Immature natural killer cell (primary cell): Measurements from ENCODE around the gene ULBP2. TPM values are rescaled to one million over a fixed set of nuclear protein-coding genes. Genes with fewer than 3 reads are reported as not detected.
A peak's percentile ranks its signal among the peaks of the same experiment; 100 is the strongest.
"Not testable (repeated sequence)": the region's sequence is repeated elsewhere in the genome, so short reads cannot be mapped to it uniquely, and the experiment has no call there.

ENCODE experiments used
- DNase-seq, 3 donors: peaks; one replicate each; pipeline ENCODE4 v3.0.0; 2022; ENCODE audit warnings: mixed read lengths in 1 of 3
- H3K27ac Mint-ChIP-seq, 6 donors: one replicate each; pipeline ENCODE4 v1.8.0; 2020; ENCODE audit warnings: mixed read lengths in 6 of 6, mild to moderate bottlenecking in 5 of 6, inconsistent platforms in 4 of 6, moderate library complexity in 3 of 6
- H3K27me3 Mint-ChIP-seq, 3 donors: one replicate each; pipeline ENCODE4 v1.8.0; 2020 to 2021; ENCODE audit warnings: low read depth in 3 of 3, mild to moderate bottlenecking in 3 of 3, mixed read lengths in 3 of 3, moderate library complexity in 3 of 3, inconsistent platforms in 1 of 3
- H3K36me3 Mint-ChIP-seq, 3 donors: one replicate each; pipeline ENCODE4 v1.8.0; 2020; ENCODE audit warnings: mixed read lengths in 3 of 3, inconsistent platforms in 2 of 3, mild to moderate bottlenecking in 2 of 3
- H3K4me1 Mint-ChIP-seq, 2 donors: one replicate each; pipeline ENCODE4 v1.8.0; 2020; ENCODE audit warnings: inconsistent platforms in 2 of 2, mild to moderate bottlenecking in 2 of 2, mixed read lengths in 2 of 2, moderate library complexity in 1 of 2
- H3K4me3 Mint-ChIP-seq, 5 donors: one replicate each; pipeline ENCODE4 v1.8.0; 2020; ENCODE audit warnings: mild to moderate bottlenecking in 5 of 5, mixed read lengths in 5 of 5, inconsistent platforms in 3 of 5, moderate library complexity in 3 of 5
- H3K9me3 Mint-ChIP-seq, 6 donors: one replicate each; pipeline ENCODE4 v1.8.0; 2020; ENCODE audit warnings: mild to moderate bottlenecking in 6 of 6, mixed read lengths in 6 of 6, inconsistent platforms in 4 of 6, moderate library complexity in 3 of 6
- polyA plus RNA-seq, 3 donors: library from polyadenylated mRNA; unstranded; fragments of 300-500 nt; fragmentation: Illumina TruSeq; gene quantifications; one replicate each; pipeline ENCODE4 v1.2.3, GENCODE V29; 2021

The ULBP2 gene
- polyA plus RNA-seq, 3 donors from 2014 or later = 0.83 to 0.88 TPM; not detected in 1

GRCh38 chr6:149938571-149939355, 3.1 kb upstream of the ULBP2 start:
- H3K9me3 Mint-ChIP-seq = no peaks in the 10 kb centered on the region
- H3K27me3 Mint-ChIP-seq = peaks cover 37 to 58% (median 40%) of the 10 kb centered on the region in 3 donors
- peak overlapping the region in 5 of 6 donors; percentile 79 to 92 (median 87) for H3K27ac Mint-ChIP-seq
- H3K36me3 Mint-ChIP-seq = no peaks in the 10 kb centered on the region
- H3K4me3 Mint-ChIP-seq = peak overlapping the region; percentile 74 to 98 (median 84)
- peaks cover 19 to 31% of the 10 kb centered on the region in 2 donors for H3K4me1 Mint-ChIP-seq
- DNase-seq = peak; percentile 58 to 73 (median 62)

GRCh38 chr6:149939356-149939648, 2.5 kb upstream of the ULBP2 start:
- Mint-ChIP-seq H3K36me3 (no peaks in the 10 kb centered on the region), H3K9me3 (no peaks in the 10 kb centered on the region), H3K4me1 (peaks cover 19 to 30% of the 10 kb centered on the region in 2 donors), H3K27me3 (peaks cover 37 to 57% (median 39%) of the 10 kb centered on the region in 3 donors), H3K4me3 (peak overlapping the region; percentile 74 to 98 (median 84)), H3K27ac (peak overlapping the region in 5 of 6 donors; percentile 79 to 92 (median 87))
- DNase-seq = no peak

GRCh38 chr6:149939909-149940671, 1.7 kb upstream of the ULBP2 start:
- peak overlapping the region in 4 of 6 donors; percentile 67 to 97 (median 84) for H3K27ac Mint-ChIP-seq
- H3K27me3 Mint-ChIP-seq = peaks cover 35 to 52% (median 35%) of the 10 kb centered on the region in 3 donors
- no peaks in the 10 kb centered on the region for H3K36me3 Mint-ChIP-seq
- no peaks in the 10 kb centered on the region for H3K9me3 Mint-ChIP-seq
- H3K4me1 Mint-ChIP-seq = peaks cover 19 to 28% of the 10 kb centered on the region in 2 donors
- peak overlapping the region; percentile 39 to 98 (median 72) for H3K4me3 Mint-ChIP-seq
- DNase-seq = no peak

DNA sequence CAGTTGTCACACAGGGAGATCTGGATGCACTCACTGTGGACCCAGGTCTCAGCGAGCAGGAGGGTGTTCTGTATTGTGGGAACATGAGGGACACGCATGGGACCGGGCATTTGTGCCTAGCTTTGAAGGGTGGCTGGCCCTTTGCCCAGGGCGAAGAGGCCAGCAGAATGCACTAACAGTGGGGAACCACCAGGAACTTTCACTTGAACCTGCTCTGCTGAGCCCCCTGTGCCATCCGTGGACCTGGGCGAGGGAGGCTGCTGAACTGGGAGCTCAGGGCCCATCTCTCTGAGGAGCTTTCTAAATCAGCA, 1.2 kb upstream of the ULBP2 start:
- no peak for DNase-seq
- Mint-ChIP-seq H3K4me3 (peak overlapping the region; percentile 39 to 98 (median 72)), H3K27me3 (peaks cover 32 to 47% (median 34%) of the 10 kb centered on the region in 3 donors), H3K36me3 (no peaks in the 10 kb centered on the region), H3K4me1 (peaks cover 19 to 28% of the 10 kb centered on the region in 2 donors), H3K9me3 (no peaks in the 10 kb centered on the region), H3K27ac (peak overlapping the region in 5 of 6 donors; percentile 67 to 97 (median 82))

DNA sequence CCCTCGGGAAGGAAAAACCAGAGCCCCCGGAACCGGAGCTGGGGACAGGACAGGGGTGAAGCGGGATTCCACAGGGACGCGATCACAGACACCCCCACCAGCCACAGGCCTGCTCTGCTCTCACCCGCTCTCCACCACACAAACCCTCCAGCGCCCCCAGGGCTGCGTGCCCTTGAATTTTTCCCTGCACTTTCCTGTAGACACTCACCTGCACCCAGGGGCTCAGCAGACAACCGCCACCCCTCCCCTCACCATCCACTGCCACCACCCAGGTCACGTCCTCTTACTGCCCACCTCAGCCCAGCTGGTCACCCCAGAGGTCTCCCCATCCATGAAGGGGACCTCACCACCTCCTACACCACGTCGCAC, 631 bp downstream of the ULBP2 start:
- no peak for DNase-seq
- peaks cover 19 to 28% of the 10 kb centered on the region in 2 donors for H3K4me1 Mint-ChIP-seq
- H3K27ac Mint-ChIP-seq = peak overlapping the region in 5 of 6 donors; percentile 72 to 97 (median 84)
- no peaks in the 10 kb centered on the region for H3K36me3 Mint-ChIP-seq
- H3K27me3 Mint-ChIP-seq = peaks cover 23 to 34% (median 31%) of the 10 kb centered on the region in 3 donors
- H3K9me3 Mint-ChIP-seq = no peaks in the 10 kb centered on the region
- peak overlapping the region; percentile 95 to 98 (median 98) for H3K4me3 Mint-ChIP-seq

GRCh38 chr6:149943321-149943720, 1.5 kb downstream of the ULBP2 start:
- H3K27me3 Mint-ChIP-seq = peaks cover 20 to 29% (median 29%) of the 10 kb centered on the region in 3 donors
- peaks cover 19 to 25% of the 10 kb centered on the region in 2 donors for H3K4me1 Mint-ChIP-seq
- H3K36me3 Mint-ChIP-seq, H3K9me3 Mint-ChIP-seq, DNase-seq: not testable (repeated sequence)
- H3K27ac Mint-ChIP-seq = peak overlapping the region in 4 of 6 donors; percentile 37 to 97 (median 81)
- H3K4me3 Mint-ChIP-seq = peak overlapping the region; percentile 59 to 98 (median 69)

DNA sequence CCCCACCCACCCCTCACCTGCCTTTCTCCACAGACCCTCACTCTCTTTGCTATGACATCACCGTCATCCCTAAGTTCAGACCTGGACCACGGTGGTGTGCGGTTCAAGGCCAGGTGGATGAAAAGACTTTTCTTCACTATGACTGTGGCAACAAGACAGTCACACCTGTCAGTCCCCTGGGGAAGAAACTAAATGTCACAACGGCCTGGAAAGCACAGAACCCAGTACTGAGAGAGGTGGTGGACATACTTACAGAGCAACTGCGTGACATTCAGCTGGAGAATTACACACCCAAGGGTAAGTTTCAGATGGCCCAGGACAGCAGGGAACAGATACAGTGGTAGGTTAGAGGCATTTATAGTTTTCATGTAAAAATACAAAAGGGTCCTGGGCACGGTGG, 3.5 kb downstream of the ULBP2 start:
- not testable (repeated sequence) for DNase-seq, H3K36me3 Mint-ChIP-seq, H3K9me3 Mint-ChIP-seq, H3K4me3 Mint-ChIP-seq, H3K27ac Mint-ChIP-seq
- Mint-ChIP-seq H3K27me3 (peaks cover 12 to 22% (median 17%) of the 10 kb centered on the region in 3 donors), H3K4me1 (peaks cover 10 to 14% of the 10 kb centered on the region in 2 donors)

DNA sequence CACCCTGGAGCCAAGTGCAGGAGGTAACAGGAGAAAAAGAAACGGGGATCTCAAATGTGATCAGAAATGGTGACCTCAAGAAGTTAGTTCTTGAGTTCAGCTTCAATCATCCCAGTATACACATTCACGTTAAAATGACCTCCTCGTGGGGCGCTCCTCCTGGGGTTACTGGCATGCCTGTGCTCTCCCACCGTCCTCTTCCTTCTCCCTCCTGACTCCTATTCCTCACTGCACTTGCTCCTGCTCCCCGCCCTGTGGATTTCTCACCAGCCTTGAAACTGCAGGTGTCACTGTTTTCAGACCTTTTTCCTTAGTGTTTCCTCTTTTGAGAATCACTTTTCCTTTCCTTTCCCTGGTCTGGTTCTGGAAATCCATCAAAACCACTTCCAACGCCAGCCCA, 4.8 kb downstream of the ULBP2 start:
- not testable (repeated sequence) for H3K4me3 Mint-ChIP-seq, H3K4me1 Mint-ChIP-seq, H3K27ac Mint-ChIP-seq, DNase-seq, H3K36me3 Mint-ChIP-seq, H3K9me3 Mint-ChIP-seq
- H3K27me3 Mint-ChIP-seq = peaks cover 5 to 17% (median 13%) of the 10 kb centered on the region in 3 donors

DNA sequence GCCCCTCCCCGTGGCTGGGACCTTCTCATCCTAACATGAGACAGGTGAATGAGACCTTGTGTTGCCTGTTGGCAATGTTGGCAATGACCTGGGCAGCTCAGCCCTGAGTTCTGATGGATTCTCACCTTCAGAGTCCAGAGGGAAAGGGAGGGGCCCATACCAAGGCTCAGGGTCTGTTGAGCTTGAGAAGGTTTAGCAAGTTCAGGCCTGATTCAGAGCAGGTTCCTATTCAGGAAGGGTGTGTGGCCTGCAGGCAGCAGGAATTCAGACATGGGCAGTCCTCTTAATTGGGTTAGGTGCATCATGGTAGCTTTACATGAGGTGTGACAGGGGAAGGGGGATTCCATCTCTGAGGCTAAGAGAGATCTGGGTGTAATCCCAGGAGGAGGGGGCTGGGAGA, 5.7 kb downstream of the ULBP2 start:
- peaks cover 3 to 18% (median 11%) of the 10 kb centered on the region in 3 donors for H3K27me3 Mint-ChIP-seq
- H3K36me3 Mint-ChIP-seq, H3K4me1 Mint-ChIP-seq, H3K27ac Mint-ChIP-seq, H3K9me3 Mint-ChIP-seq, H3K4me3 Mint-ChIP-seq, DNase-seq: not testable (repeated sequence)

GRCh38 chr6:149948011-149948410, 6.2 kb downstream of the ULBP2 start:
- no peak for DNase-seq
- no peak overlapping the region for H3K4me3 Mint-ChIP-seq
- H3K9me3 Mint-ChIP-seq = no peaks in the 10 kb centered on the region
- H3K27ac Mint-ChIP-seq = no peak overlapping the region
- no peaks in the 10 kb centered on the region for H3K4me1 Mint-ChIP-seq
- H3K27me3 Mint-ChIP-seq = peaks cover 3 to 20% (median 8%) of the 10 kb centered on the region in 3 donors
- H3K36me3 Mint-ChIP-seq = peaks cover 0 to 3% (median 0%) of the 10 kb centered on the region in 3 donors

- Mint-ChIP-seq H3K27ac (no peak overlapping the region), H3K4me3 (no peak overlapping the region), H3K27me3 (peaks cover 3 to 27% (median 7%) of the 10 kb centered on the region in 3 donors), H3K36me3 (peaks cover 0 to 3% (median 0%) of the 10 kb centered on the region in 3 donors), H3K4me1 (no peaks in the 10 kb centered on the region), H3K9me3 (no peaks in the 10 kb centered on the region)
- no peak for DNase-seq
Measured at GRCh38 chr6:149948616-149949015, 6.8 kb downstream of the ULBP2 start.

GRCh38 chr6:149950423-149950822, 8.6 kb downstream of the ULBP2 start:
- peaks cover 0 to 3% (median 0%) of the 10 kb centered on the region in 3 donors for H3K36me3 Mint-ChIP-seq
- no peak overlapping the region for H3K4me3 Mint-ChIP-seq
- H3K4me1 Mint-ChIP-seq = peaks cover 4 to 6% of the 10 kb centered on the region in 2 donors
- no peaks in the 10 kb centered on the region for H3K9me3 Mint-ChIP-seq
- H3K27ac Mint-ChIP-seq = no peak overlapping the region
- H3K27me3 Mint-ChIP-seq = peaks cover 8 to 33% (median 12%) of the 10 kb centered on the region in 3 donors
- no peak for DNase-seq

DNA sequence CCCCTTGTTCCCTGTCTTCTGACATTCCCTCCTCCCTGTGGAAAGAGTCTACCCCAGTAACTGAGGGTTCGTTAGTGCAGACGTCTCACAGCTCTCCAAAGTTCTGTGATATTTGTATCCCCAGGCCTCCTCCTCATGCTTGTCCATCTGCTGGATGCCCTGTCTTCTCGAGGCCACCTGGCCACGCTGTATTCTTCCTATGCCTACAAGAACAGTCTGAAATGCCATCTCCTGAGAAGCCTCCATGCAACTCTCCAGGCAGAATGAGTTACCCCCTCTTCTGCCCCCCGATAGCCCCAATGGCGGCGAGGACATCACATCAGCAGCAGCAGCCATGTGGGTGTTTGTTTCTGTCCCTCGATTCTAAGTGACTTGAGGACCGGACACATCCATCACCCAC, 9.3 kb downstream of the ULBP2 start:
- H3K27ac Mint-ChIP-seq = no peak overlapping the region

DNA sequence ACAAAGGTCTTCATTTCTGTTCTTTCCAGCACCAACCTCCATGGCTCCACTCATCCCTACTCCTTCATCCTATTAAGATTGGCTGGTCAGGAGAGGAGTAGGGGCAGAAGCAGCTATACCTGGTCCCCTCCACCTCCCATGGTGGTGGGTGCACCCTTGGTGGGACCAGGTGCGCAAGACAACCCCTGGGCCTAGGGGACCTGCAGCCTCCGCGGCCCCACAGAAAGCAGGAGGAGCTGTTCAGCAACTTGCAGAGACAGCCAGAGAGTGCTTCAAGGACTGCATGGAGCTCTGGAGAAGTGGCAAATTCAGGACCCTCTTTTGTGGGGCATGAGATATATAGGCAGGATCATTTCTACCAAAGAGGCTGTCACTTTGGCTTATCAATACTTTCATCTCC, 9.8 kb downstream of the ULBP2 start:
- Mint-ChIP-seq H3K36me3 (peaks cover 0 to 3% (median 0%) of the 10 kb centered on the region in 3 donors), H3K27ac (no peak overlapping the region), H3K4me1 (peaks cover 4 to 6% of the 10 kb centered on the region in 2 donors), H3K27me3 (peaks cover 10 to 43% (median 13%) of the 10 kb centered on the region in 3 donors), H3K9me3 (no peaks in the 10 kb centered on the region), H3K4me3 (no peak overlapping the region)
- DNase-seq = no peak

More for the DNA sequence above, 9.3 kb downstream of the ULBP2 start:
- no peak for DNase-seq
- peaks cover 0 to 3% (median 0%) of the 10 kb centered on the region in 3 donors for H3K36me3 Mint-ChIP-seq
- H3K27me3 Mint-ChIP-seq = peaks cover 9 to 39% (median 12%) of the 10 kb centered on the region in 3 donors
- peaks cover 4 to 6% of the 10 kb centered on the region in 2 donors for H3K4me1 Mint-ChIP-seq
- no peaks in the 10 kb centered on the region for H3K9me3 Mint-ChIP-seq
- H3K4me3 Mint-ChIP-seq = no peak overlapping the region
